HepG2 (cell line): ENCODE measurements around the gene FGA. TPM values are rescaled to one million over a fixed set of nuclear protein-coding genes. Genes with fewer than 3 reads are reported as not detected.

Experiments used
- ARNTL ChIP-seq: sonication (generic); formaldehyde crosslinking; IDR thresholded peaks from 2 replicates; pipeline ENCODE4 v1.4.0; 2020; ENCODE audit warnings: mild to moderate bottlenecking, missing genetic modification reagents
- EED ChIP-seq: sonication (generic); formaldehyde crosslinking; IDR thresholded peaks from 2 replicates; pipeline ENCODE4 v1.5.0; 2020; ENCODE audit warnings: mild to moderate bottlenecking, missing genetic modification reagents
- MEIS2 ChIP-seq: sonication (generic); formaldehyde crosslinking; IDR thresholded peaks from 2 replicates; pipeline ENCODE4 v1.9.0; 2021; ENCODE audit warnings: mild to moderate bottlenecking, missing genetic modification reagents
- NR2F1 ChIP-seq, 2 experiments: fragments of 450-650 bp in 1 of 2; formaldehyde crosslinking in 1 of 2; IDR thresholded peaks; 2 replicates each; pipeline versions ENCODE4 v1.5.0 to v1.6.1; 2016 to 2020; ENCODE audit warnings: mild to moderate bottlenecking in 1 of 2, missing compliant biosample characterization in 1 of 2, missing genetic modification reagents in 1 of 2, moderate library complexity in 1 of 2
- REPIN1 ChIP-seq: sonication (generic); formaldehyde crosslinking; IDR thresholded peaks from 2 replicates; pipeline ENCODE4 v1.8.0; 2022; ENCODE audit warnings: missing genetic modification reagents, low read depth, mild to moderate bottlenecking, borderline replicate concordance
- TGIF2 ChIP-seq: IDR thresholded peaks from 2 replicates; pipeline ENCODE4 v1.6.1; 2016; ENCODE audit warnings: control low read depth, missing compliant biosample characterization
- ZFAT ChIP-seq: sonication (generic); formaldehyde crosslinking; conservative IDR thresholded peaks from 2 replicates; pipeline ENCODE4 v1.8.1; 2023; ENCODE audit warnings: missing genetic modification reagents, inconsistent platforms
- ZKSCAN8 ChIP-seq: IDR thresholded peaks from 2 replicates; pipeline ENCODE4 v1.6.1; 2016; ENCODE audit warnings: borderline replicate concordance, missing genetic modification reagents, missing compliant biosample characterization
- ZNF101 ChIP-seq: sonication (generic); formaldehyde crosslinking; IDR thresholded peaks from 2 replicates; pipeline ENCODE4 v1.4.0; 2020; ENCODE audit warnings: mild to moderate bottlenecking, low read depth, missing genetic modification reagents, borderline replicate concordance
- ZNF264 ChIP-seq: sonication (generic); formaldehyde crosslinking; IDR thresholded peaks from 2 replicates; pipeline ENCODE4 v1.4.0; 2020; ENCODE audit warnings: missing genetic modification reagents
- ZSCAN31 ChIP-seq: sonication (generic); formaldehyde crosslinking; IDR thresholded peaks from 2 replicates; pipeline ENCODE4 v1.5.0; 2020; ENCODE audit warnings: low read depth, mild to moderate bottlenecking, missing genetic modification reagents
- polyA plus RNA-seq, 8 experiments: library from polyadenylated mRNA; depleted of rRNA in 3 of 8; stranded (reverse) in 7 of 8; unstranded in 1 of 8; fragments of >200 nt; fragmentation: Illumina TruSeq in 4 of 8; extraction: Trizol in 4 of 8; gene quantifications; 2 replicates each; pipeline versions ENCODE4 v1.2.1 to v1.2.3, GENCODE V29; 2011 to 2016; ENCODE audit warnings: low read depth in 4 of 8, missing spikeins in 1 of 8, mixed read lengths in 1 of 8; ENCODE audit not compliant: insufficient read depth in 1 of 8
- total RNA-seq, 5 experiments: library from RNA; depleted of rRNA; stranded (reverse); fragments of >200 nt; fragmentation: Illumina TruSeq; extraction: Trizol; gene quantifications; 2 replicates each; pipeline ENCODE4 v1.2.3, GENCODE V29; 2016; ENCODE audit warnings: low read depth in 1 of 5
- TF ChIP-seq, protein P1 (sequence below): sonication (generic); formaldehyde crosslinking; conservative IDR thresholded peaks from 2 replicates; pipeline ENCODE4 v1.8.0; 2022; ENCODE audit warnings: missing genetic modification reagents
- TF ChIP-seq, protein P2 (sequence below), 2 experiments: fragments of 450-650 bp in 1 of 2; sonication (generic) in 1 of 2; formaldehyde crosslinking; IDR thresholded peaks; 2 replicates each; pipeline versions ENCODE4 v1.5.0 to v1.8.0; 2020 to 2022; ENCODE audit warnings: mild to moderate bottlenecking in 1 of 2, missing genetic modification reagents in 1 of 2
- TF ChIP-seq, protein P3 (sequence below): sonication (generic); formaldehyde crosslinking; IDR thresholded peaks from 2 replicates; pipeline ENCODE4 v1.5.0; 2020; ENCODE audit warnings: mild to moderate bottlenecking, missing genetic modification reagents, borderline replicate concordance
- TF ChIP-seq, protein P4 (sequence below): sonication (generic); formaldehyde crosslinking; IDR thresholded peaks from 2 replicates; pipeline ENCODE4 v1.4.0; 2020; ENCODE audit warnings: mild to moderate bottlenecking, missing genetic modification reagents

Gene FGA
- total and polyA plus RNA-seq, 2 of the 13 experiments (the other 11 are each of a cell fraction or from before 2014, with no cell fraction given), result 640 to 1,523 TPM

DNA sequence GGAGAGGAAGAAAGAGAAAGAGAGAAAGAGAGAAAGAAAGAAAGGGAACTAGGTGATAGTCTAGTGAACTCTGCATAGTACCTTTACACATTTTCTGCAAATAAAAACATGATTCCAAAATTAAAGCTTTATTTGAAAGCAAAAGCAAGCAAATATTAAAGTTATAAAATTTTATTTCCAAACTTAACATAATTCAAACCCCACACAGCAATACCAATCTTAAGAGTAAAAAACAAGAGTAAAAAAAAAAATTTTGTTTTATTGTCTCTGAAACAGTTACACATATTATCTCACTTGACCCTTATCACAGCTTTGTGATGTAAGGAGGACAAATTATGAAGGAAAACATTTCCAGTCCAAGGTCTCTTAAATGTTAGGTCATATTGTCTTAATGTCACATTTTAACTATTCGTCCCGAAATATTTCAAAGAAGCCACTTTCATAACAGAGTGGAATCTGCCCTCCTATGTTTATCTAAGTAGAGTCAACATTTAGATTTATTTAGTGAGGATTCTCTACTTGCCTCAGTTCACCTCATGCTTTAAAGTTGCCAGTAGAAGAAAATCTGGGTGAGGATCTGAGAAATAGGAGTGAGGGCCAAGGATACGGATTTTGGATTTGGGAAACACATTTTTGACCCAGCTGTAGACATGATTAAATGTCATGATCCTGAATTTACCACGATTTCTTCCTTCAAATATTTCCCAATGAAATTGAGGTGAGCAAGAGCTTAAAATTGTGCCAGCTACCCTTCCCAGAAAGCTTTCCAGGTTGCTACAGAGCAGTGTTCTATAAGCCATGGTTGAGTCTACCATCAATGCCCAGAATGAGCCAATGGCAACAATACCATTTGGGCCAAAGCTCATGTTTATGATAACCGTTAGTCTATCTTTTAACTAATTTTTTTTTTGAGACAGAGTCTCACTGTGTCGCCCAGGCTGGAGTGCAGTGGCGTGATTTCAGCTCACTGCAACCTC, 7.5 kb upstream of the FGA start (continued):
- TF ChIP-seq, protein P1, sequence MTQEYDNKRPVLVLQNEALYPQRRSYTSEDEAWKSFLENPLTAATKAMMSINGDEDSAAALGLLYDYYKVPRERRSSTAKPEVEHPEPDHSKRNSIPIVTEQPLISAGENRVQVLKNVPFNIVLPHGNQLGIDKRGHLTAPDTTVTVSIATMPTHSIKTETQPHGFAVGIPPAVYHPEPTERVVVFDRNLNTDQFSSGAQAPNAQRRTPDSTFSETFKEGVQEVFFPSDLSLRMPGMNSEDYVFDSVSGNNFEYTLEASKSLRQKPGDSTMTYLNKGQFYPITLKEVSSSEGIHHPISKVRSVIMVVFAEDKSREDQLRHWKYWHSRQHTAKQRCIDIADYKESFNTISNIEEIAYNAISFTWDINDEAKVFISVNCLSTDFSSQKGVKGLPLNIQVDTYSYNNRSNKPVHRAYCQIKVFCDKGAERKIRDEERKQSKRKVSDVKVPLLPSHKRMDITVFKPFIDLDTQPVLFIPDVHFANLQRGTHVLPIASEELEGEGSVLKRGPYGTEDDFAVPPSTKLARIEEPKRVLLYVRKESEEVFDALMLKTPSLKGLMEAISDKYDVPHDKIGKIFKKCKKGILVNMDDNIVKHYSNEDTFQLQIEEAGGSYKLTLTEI (CRISPR knock-in tag), result no peak
- TF ChIP-seq EED (CRISPR knock-in tag) (no peak), ARNTL (CRISPR knock-in tag) (peak; percentile 77), ZFAT (CRISPR knock-in tag) (no peak), ZKSCAN8 (CRISPR knock-in tag) (peak; percentile 78), REPIN1 (CRISPR knock-in tag) (peak; percentile 40; the same call in 1 of the 2 replicates), NR2F1 (CRISPR knock-in tag; IDR thresholded peaks at IDR 0.05) (peak; percentile 80 to 91), TGIF2 (peak; percentile 73; the same call in 1 of the 2 replicates), MEIS2 (peak; percentile 31; the same call in 1 of the 2 replicates), ZNF101 (peak; percentile 46; the same call in 1 of the 2 replicates), ZSCAN31 (no peak), ZNF264 (peak; percentile 72)
- TF ChIP-seq, protein P2, sequence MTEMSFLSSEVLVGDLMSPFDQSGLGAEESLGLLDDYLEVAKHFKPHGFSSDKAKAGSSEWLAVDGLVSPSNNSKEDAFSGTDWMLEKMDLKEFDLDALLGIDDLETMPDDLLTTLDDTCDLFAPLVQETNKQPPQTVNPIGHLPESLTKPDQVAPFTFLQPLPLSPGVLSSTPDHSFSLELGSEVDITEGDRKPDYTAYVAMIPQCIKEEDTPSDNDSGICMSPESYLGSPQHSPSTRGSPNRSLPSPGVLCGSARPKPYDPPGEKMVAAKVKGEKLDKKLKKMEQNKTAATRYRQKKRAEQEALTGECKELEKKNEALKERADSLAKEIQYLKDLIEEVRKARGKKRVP (CRISPR knock-in tag; IDR thresholded peaks at IDR 0.05), result peak in 1 of 2 experiments; percentile 79; a peak in 2 of 4 replicates
- TF ChIP-seq, protein P3, sequence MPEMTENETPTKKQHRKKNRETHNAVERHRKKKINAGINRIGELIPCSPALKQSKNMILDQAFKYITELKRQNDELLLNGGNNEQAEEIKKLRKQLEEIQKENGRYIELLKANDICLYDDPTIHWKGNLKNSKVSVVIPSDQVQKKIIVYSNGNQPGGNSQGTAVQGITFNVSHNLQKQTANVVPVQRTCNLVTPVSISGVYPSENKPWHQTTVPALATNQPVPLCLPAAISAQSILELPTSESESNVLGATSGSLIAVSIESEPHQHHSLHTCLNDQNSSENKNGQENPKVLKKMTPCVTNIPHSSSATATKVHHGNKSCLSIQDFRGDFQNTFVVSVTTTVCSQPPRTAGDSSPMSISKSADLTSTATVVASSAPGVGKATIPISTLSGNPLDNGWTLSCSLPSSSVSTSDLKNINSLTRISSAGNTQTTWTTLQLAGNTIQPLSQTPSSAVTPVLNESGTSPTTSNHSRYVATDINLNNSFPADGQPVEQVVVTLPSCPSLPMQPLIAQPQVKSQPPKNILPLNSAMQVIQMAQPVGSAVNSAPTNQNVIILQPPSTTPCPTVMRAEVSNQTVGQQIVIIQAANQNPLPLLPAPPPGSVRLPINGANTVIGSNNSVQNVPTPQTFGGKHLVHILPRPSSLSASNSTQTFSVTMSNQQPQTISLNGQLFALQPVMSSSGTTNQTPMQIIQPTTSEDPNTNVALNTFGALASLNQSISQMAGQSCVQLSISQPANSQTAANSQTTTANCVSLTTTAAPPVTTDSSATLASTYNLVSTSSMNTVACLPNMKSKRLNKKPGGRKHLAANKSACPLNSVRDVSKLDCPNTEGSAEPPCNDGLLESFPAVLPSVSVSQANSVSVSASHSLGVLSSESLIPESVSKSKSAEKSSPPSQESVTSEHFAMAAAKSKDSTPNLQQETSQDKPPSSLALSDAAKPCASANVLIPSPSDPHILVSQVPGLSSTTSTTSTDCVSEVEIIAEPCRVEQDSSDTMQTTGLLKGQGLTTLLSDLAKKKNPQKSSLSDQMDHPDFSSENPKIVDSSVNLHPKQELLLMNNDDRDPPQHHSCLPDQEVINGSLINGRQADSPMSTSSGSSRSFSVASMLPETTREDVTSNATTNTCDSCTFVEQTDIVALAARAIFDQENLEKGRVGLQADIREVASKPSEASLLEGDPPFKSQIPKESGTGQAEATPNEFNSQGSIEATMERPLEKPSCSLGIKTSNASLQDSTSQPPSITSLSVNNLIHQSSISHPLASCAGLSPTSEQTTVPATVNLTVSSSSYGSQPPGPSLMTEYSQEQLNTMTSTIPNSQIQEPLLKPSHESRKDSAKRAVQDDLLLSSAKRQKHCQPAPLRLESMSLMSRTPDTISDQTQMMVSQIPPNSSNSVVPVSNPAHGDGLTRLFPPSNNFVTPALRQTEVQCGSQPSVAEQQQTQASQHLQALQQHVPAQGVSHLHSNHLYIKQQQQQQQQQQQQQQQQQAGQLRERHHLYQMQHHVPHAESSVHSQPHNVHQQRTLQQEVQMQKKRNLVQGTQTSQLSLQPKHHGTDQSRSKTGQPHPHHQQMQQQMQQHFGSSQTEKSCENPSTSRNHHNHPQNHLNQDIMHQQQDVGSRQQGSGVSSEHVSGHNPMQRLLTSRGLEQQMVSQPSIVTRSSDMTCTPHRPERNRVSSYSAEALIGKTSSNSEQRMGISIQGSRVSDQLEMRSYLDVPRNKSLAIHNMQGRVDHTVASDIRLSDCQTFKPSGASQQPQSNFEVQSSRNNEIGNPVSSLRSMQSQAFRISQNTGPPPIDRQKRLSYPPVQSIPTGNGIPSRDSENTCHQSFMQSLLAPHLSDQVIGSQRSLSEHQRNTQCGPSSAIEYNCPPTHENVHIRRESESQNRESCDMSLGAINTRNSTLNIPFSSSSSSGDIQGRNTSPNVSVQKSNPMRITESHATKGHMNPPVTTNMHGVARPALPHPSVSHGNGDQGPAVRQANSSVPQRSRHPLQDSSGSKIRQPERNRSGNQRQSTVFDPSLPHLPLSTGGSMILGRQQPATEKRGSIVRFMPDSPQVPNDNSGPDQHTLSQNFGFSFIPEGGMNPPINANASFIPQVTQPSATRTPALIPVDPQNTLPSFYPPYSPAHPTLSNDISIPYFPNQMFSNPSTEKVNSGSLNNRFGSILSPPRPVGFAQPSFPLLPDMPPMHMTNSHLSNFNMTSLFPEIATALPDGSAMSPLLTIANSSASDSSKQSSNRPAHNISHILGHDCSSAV (CRISPR knock-in tag), result no peak
- TF ChIP-seq, protein P4, sequence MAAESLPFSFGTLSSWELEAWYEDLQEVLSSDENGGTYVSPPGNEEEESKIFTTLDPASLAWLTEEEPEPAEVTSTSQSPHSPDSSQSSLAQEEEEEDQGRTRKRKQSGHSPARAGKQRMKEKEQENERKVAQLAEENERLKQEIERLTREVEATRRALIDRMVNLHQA (CRISPR knock-in tag), result no peak; the same call in 1 of the 2 replicates
